Ovary (tissue), 3 donors: Measurements from ENCODE around the gene TFIP11.

ENCODE experiments used
- POLR2A ChIP-seq: fragments of 450-650 bp; IDR thresholded peaks from one replicate; pipeline ENCODE4 v1.6.1; 2017; ENCODE audit warnings: antibody characterized with exemption, mild to moderate bottlenecking, moderate library complexity
- TF ChIP-seq, protein P1 (sequence below), 3 donors: fragments of 450-650 bp in 2 of 3; fragments of 200-600 bp in 1 of 3; IDR thresholded peaks; one replicate each; pipeline versions ENCODE4 v1.5.1 to v1.8.0; 2016 to 2022; ENCODE audit warnings: antibody characterized with exemption in 3 of 3, mild to moderate bottlenecking in 1 of 3
- donor health status: DM: no; HTN: no; CAD: no.

DNA sequence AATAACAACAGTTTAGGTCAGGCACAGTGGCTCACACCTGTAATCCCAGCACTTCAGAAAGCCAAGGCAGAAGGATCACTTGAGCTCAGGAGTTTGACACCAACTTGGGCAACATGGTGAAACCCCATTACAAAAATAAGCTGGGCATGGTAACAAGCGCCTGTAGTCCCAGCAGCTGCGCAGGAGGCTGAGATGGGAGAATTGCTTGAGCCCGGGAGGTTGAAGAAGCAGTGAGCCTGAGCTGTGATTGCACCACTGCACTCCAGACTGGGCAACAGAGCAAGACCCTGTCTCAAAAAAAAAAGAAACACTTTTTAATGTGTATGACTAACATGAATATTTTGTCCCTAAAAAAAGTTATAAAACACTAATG lies 24.5 kb upstream of the TFIP11 start:
- TF ChIP-seq, protein P1, sequence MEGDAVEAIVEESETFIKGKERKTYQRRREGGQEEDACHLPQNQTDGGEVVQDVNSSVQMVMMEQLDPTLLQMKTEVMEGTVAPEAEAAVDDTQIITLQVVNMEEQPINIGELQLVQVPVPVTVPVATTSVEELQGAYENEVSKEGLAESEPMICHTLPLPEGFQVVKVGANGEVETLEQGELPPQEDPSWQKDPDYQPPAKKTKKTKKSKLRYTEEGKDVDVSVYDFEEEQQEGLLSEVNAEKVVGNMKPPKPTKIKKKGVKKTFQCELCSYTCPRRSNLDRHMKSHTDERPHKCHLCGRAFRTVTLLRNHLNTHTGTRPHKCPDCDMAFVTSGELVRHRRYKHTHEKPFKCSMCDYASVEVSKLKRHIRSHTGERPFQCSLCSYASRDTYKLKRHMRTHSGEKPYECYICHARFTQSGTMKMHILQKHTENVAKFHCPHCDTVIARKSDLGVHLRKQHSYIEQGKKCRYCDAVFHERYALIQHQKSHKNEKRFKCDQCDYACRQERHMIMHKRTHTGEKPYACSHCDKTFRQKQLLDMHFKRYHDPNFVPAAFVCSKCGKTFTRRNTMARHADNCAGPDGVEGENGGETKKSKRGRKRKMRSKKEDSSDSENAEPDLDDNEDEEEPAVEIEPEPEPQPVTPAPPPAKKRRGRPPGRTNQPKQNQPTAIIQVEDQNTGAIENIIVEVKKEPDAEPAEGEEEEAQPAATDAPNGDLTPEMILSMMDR (IDR thresholded peaks at IDR 0.05): no peak
- TF ChIP-seq POLR2A: no peak
